ENCODE results near the gene A2M.

- no peak for TF ChIP-seq CTCF (IDR thresholded peaks at IDR 0.05; ENCODE audit: low read length)
- TF ChIP-seq EZH2phosphoT487 (IDR thresholded peaks at IDR 0.05; ENCODE audit: low read length): no peak
- TF ChIP-seq EZH2 (optimal IDR thresholded peaks at IDR 0.05; ENCODE audit: low read depth, low read length): no peak
Observed at GRCh38 chr12:9079883-9080675, 35.6 kb downstream of the A2M start.
